Peyer's patch (tissue), 4 donors: ENCODE measurements around the gene SMTNL2. TPM values are rescaled to one million over a fixed set of nuclear protein-coding genes. Genes with fewer than 3 reads are reported as not detected.
"Not testable (repeated sequence)": the region's sequence is repeated elsewhere in the genome, so short reads cannot be mapped to it uniquely, and the experiment has no call there.

Experiments used
- DNase-seq, 3 donors: peaks; one replicate each; pipeline ENCODE4 v3.0.0-alpha.2; 2017 to 2019
- H3K27ac ChIP-seq, 4 donors: fragments of 200-600 bp; sonication (generic); one replicate each; pipeline ENCODE4 v1.5.1; 2016 to 2019
- H3K27me3 ChIP-seq, 2 donors: fragments of 200-600 bp; sonication (generic); one replicate each; pipeline ENCODE4 v1.5.1; 2019
- H3K36me3 ChIP-seq, 3 donors: fragments of 200-600 bp; sonication (generic); one replicate each; pipeline ENCODE4 v1.5.1; 2016 to 2019
- H3K4me1 ChIP-seq, 4 donors: fragments of 200-600 bp; sonication (generic); one replicate each; pipeline ENCODE4 v1.5.1; 2016 to 2019
- H3K4me3 ChIP-seq, 4 donors: fragments of 200-600 bp; sonication (generic); 1 replicate in 3 of 4; 2 replicates in 1 of 4; pipeline ENCODE4 v1.5.1; 2016 to 2019; ENCODE audit warnings: mild to moderate bottlenecking in 1 of 4
- H3K9me3 ChIP-seq, 4 donors: fragments of 200-600 bp; sonication (generic); one replicate each; pipeline ENCODE4 v1.5.1; 2016 to 2019; ENCODE audit warnings: mild to moderate bottlenecking in 1 of 4
- CTCF ChIP-seq, 6 experiments: fragments of 450-650 bp in 4 of 6; fragments of 200-600 bp in 2 of 6; sonication (generic) in 1 of 6; IDR thresholded peaks; one replicate each; pipeline ENCODE4 v1.5.1; 2017 to 2019; ENCODE audit warnings: antibody characterized with exemption in 6 of 6, mild to moderate bottlenecking in 3 of 6, moderate library complexity in 1 of 6
- POLR2A ChIP-seq, 2 donors: fragments of 450-650 bp; IDR thresholded peaks; one replicate each; pipeline ENCODE4 v1.5.1; 2017; ENCODE audit warnings: antibody characterized with exemption in 2 of 2, mild to moderate bottlenecking in 2 of 2, moderate library complexity in 2 of 2
- total RNA-seq, 4 donors: library from RNA; depleted of rRNA; stranded (reverse); fragments of >200 nt; gene quantifications; one replicate each; pipeline ENCODE4 v1.1.0, GENCODE V29; 2016

Gene SMTNL2
- total RNA-seq, 4 donors from 2014 or later: 1.2 TPM; not detected in 3

GRCh38 chr17:4576729-4577322 is 7.5 kb upstream of the SMTNL2 start:
- H3K27ac ChIP-seq: no peak overlapping the region
- DNase-seq: no peak
- H3K27me3 ChIP-seq: no peaks in the 10 kb centered on the region
- TF ChIP-seq CTCF (IDR thresholded peaks at IDR 0.05) (no peak), POLR2A (IDR thresholded peaks at IDR 0.05) (no peak)
- no peaks in the 10 kb centered on the region for H3K4me1 ChIP-seq
- H3K9me3 ChIP-seq: no peaks in the 10 kb centered on the region
- H3K4me3 ChIP-seq: no peak overlapping the region
- no peaks in the 10 kb centered on the region for H3K36me3 ChIP-seq

GRCh38 chr17:4577386-4577993 is 6.8 kb upstream of the SMTNL2 start:
- TF ChIP-seq CTCF (IDR thresholded peaks at IDR 0.05): no peak
- no peak for TF ChIP-seq POLR2A (IDR thresholded peaks at IDR 0.05)
- no peak overlapping the region for H3K27ac ChIP-seq
- no peaks in the 10 kb centered on the region for H3K27me3 ChIP-seq
- peak in 1 of 3 donors; percentile 37 for DNase-seq
- H3K36me3 ChIP-seq: no peaks in the 10 kb centered on the region
- no peak overlapping the region for H3K4me3 ChIP-seq
- H3K9me3 ChIP-seq: no peaks in the 10 kb centered on the region
- H3K4me1 ChIP-seq: no peaks in the 10 kb centered on the region

- not testable (repeated sequence) for H3K4me1 ChIP-seq
Observed at GRCh38 chr17:4578349-4578748, 6.0 kb upstream of the SMTNL2 start.

GRCh38 chr17:4579678-4580077 is 4.7 kb upstream of the SMTNL2 start:
- Histone ChIP-seq H3K36me3 (no peaks in the 10 kb centered on the region), H3K27ac (no peak overlapping the region), H3K4me1 (peaks cover 0 to 12% (median 6%) of the 10 kb centered on the region in 4 donors), H3K4me3 (no peak overlapping the region), H3K27me3 (peaks cover 0 to 7% of the 10 kb centered on the region in 2 donors), H3K9me3 (no peaks in the 10 kb centered on the region)
- no peak for DNase-seq
- no peak for TF ChIP-seq CTCF (IDR thresholded peaks at IDR 0.05)
- TF ChIP-seq POLR2A (IDR thresholded peaks at IDR 0.05): no peak

More at GRCh38 chr17:4578349-4578748, 6.0 kb upstream of the SMTNL2 start:
- H3K36me3 ChIP-seq, DNase-seq, H3K27me3 ChIP-seq, H3K9me3 ChIP-seq, H3K4me3 ChIP-seq, H3K27ac ChIP-seq: not testable (repeated sequence)

- Histone ChIP-seq H3K27me3 (peaks cover 0 to 7% of the 10 kb centered on the region in 2 donors), H3K36me3 (no peaks in the 10 kb centered on the region), H3K4me3 (no peak overlapping the region), H3K4me1 (peaks cover 0 to 18% (median 7%) of the 10 kb centered on the region in 4 donors), H3K9me3 (no peaks in the 10 kb centered on the region), H3K27ac (no peak overlapping the region)
- no peak for DNase-seq
- TF ChIP-seq CTCF (IDR thresholded peaks at IDR 0.05): no peak
- TF ChIP-seq POLR2A (IDR thresholded peaks at IDR 0.05): no peak
Observed at GRCh38 chr17:4580291-4580690, 4.0 kb upstream of the SMTNL2 start.

- no peaks in the 10 kb centered on the region for H3K9me3 ChIP-seq
- DNase-seq: no peak
- peaks cover 0 to 7% of the 10 kb centered on the region in 2 donors for H3K27me3 ChIP-seq
- TF ChIP-seq CTCF (IDR thresholded peaks at IDR 0.05) (no peak), POLR2A (IDR thresholded peaks at IDR 0.05) (no peak)
- peaks cover 0 to 18% (median 7%) of the 10 kb centered on the region in 4 donors for H3K4me1 ChIP-seq
- H3K4me3 ChIP-seq: no peak overlapping the region
- H3K27ac ChIP-seq: no peak overlapping the region
- no peaks in the 10 kb centered on the region for H3K36me3 ChIP-seq
Observed at GRCh38 chr17:4582101-4582501, 2.2 kb upstream of the SMTNL2 start.
